ENCODE results near the gene ADCY3.

DNA sequence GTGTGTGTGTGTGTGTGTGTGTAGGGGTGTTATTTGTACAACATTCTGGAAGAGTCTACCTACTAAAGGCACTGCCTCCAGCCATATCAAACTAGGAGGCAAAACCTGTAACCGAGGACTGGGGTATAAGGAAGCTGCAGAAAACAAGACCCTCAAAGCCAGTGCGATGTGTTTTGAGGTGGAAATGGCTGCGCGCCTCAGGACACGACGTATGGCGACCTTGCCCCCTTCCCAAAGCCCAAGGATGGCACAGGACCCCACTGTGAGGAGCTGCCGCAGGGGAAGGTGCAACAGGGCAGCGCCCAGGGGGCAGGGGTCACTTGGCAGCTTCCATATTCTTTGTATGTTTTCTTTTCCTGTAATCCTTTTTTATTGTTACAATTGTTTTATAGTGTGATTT, 67.0 kb downstream of the ADCY3 start:
- TF ChIP-seq, protein P1, sequence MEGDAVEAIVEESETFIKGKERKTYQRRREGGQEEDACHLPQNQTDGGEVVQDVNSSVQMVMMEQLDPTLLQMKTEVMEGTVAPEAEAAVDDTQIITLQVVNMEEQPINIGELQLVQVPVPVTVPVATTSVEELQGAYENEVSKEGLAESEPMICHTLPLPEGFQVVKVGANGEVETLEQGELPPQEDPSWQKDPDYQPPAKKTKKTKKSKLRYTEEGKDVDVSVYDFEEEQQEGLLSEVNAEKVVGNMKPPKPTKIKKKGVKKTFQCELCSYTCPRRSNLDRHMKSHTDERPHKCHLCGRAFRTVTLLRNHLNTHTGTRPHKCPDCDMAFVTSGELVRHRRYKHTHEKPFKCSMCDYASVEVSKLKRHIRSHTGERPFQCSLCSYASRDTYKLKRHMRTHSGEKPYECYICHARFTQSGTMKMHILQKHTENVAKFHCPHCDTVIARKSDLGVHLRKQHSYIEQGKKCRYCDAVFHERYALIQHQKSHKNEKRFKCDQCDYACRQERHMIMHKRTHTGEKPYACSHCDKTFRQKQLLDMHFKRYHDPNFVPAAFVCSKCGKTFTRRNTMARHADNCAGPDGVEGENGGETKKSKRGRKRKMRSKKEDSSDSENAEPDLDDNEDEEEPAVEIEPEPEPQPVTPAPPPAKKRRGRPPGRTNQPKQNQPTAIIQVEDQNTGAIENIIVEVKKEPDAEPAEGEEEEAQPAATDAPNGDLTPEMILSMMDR (IDR thresholded peaks at IDR 0.05): no peak
- TF ChIP-seq POLR2AphosphoS5 (IDR thresholded peaks at IDR 0.05): no peak
- TF ChIP-seq POLR2A (IDR thresholded peaks at IDR 0.05): no peak
- TF ChIP-seq EP300 (IDR thresholded peaks at IDR 0.05): no peak
